GM10847 (cell line): ENCODE data around the gene GNAL.

ENCODE experiments used
- POLR2A ChIP-seq: IDR thresholded peaks from 2 replicates; pipeline ENCODE4 v1.6.1; 2011; ENCODE audit not compliant: insufficient read length; ENCODE audit errors: extremely low read depth

The GNAL gene

GRCh38 chr18:11808001-11808855 lies 119.2 kb downstream of the GNAL start:
- TF ChIP-seq POLR2A: no peak

GRCh38 chr18:11809895-11810294 lies 120.8 kb downstream of the GNAL start:
- TF ChIP-seq POLR2A: no peak

DNA sequence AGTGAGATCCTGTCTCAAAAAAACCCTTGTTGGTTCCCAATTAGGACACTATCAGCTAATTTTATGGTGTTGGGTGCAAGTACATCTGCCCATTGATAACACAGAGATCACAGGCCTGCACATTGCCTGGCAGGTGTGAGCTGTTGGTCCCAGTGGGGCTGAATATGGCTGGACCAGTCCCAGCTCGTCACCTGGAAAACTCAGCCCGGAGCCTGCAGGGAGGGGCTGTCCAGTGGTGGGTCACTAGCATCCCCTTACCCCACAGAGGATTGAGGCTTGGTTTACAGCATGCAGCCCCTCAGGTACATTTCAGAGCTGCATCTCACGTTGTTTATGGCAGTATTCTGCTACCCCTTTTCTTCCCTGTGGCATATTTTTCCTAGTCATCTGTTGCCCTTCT lies 121.3 kb downstream of the GNAL start:
- TF ChIP-seq POLR2A: no peak

GRCh38 chr18:11811009-11811408 lies 121.9 kb downstream of the GNAL start:
- TF ChIP-seq POLR2A: no peak

DNA sequence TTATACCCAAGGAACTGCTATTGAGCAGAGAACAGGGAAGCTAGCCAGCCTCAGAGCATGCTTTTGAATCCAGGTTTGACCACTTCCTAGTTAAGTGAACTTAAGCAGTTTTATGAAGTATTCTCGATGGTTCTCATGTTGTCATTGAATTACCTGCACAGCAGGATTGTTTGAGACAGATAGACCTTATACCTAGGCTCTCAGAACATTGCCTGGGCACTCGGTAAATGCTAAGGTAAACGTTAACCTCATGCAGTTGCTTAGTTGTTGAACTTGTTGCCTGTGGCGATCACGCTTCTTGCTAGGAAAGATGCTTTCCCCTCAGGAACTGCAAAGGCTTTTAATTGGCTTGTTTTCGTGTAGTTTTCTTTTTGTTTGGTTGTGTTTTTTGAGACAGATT lies 128.2 kb downstream of the GNAL start:
- TF ChIP-seq POLR2A: no peak

DNA sequence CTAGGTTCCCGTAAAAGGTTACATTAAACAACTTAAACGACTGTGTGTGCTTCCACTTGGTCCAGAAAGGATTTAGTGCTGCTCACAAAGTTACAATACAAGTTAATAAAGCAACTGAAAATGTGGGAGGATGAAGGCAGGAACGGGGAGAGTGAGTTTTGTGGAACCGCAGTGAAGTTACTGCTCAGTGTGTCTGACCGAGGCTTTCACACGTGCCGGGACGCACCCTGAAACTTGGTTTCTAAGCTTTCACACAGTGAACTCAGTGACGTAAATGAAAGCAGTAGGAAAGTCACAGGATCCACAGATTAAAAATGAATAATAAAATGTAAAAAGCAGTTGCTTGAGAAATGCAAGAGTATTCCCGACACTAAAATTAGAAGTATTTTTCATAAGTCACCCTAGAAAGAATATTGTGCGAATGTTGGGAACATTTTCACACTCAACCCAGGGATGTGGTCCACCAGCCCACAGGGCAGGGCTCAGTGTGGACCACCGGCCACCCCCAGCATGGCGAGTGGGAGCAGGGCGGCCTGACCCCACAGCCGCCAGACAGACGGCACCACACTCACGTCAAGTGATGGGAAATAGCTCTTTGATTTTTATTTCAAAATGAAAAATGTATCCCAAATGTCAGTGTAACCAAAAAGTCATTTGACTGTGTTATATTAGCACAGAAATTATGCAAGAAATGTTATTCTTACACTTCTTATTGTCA lies 129.6 kb downstream of the GNAL start:
- TF ChIP-seq POLR2A: no peak

DNA sequence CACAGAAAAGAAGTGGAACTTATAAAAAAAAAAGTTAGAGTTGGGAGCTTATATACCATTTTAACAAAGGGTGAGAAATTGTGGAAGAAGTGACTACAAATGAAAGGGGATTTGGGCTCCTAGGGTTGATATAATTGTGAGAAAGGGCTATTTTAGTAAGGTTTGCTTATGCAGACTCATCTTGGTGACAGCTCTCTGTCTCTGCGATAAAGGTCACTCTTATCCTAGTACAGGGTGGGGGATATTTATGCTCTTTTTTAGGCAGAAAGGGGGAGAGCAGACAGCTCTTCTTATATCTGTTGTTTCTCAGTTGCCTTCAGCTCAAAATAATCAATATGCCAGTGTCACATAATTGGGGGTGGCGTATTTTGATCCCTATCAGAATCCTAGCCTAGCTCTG lies 130.9 kb downstream of the GNAL start:
- TF ChIP-seq POLR2A: no peak

DNA sequence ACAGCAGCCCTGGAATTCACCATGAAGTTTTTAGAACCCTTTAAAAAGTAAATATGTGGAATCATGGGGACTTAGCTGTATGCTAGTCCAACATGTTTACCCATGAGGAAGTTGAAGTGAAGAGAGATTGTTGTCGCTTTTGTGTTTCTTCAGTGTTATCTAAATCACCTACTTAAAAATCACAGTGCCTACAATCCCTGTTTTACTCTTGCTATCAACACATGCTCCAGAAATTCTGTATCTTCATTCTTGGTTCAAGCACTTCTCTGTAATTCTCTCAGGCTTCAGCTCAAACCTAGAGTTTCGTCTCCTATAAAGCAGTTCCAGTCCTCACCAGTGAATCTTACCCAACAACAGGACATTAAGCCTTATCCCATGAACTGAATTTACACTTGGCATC lies 131.6 kb downstream of the GNAL start:
- no peak for TF ChIP-seq POLR2A

- TF ChIP-seq POLR2A: no peak
Measured at GRCh38 chr18:11821208-11821607, 132.1 kb downstream of the GNAL start.

DNA sequence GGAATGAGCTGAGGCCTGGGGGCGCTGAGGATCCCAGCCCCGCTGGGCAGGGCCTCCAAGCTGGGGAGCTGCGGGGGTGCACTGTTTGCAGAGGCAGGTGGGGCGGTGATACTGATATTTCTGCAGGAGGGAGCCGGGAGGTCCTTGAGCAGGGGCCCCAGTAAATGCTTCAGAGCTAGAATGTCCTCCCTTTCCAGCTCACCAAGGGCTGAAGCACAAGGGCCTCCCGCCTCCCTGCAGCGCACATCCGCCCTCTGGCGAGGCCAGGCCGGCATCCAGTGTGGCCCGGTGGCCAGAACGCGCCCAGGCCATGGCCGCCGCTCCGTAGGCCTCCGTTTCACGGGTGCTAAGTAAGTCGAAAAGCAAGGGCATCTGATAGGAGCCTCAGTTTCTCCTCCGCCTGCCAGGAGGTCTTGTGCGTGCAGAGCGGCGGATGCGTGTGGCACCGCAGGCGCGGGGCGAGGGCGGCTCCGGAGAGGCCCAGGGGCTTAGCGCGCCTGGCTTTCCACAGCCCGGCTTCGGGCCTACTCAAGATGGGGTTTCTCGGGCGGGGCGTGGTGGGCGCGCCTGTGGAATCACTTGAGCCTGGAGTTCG lies 132.7 kb downstream of the GNAL start:
- TF ChIP-seq POLR2A: no peak

DNA sequence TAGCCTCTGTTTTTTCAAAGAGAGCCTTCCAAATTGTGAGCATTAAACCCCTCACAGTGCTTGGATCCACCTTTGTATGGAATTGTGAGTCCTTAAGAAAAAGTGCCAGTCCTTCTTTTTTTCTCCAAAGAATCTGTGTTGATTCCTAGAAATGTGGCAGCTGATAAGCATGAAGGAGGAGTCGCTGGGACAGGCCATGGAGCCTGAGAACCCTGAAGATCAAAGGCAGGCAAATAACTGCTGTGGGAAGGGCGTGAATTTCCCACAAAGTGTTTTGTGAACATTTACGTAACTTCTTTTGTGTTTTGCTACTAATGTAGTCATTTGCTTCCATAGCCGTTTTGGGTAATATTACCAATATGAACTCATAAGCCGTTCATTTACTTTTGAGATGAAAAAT lies 134.5 kb downstream of the GNAL start:
- no peak for TF ChIP-seq POLR2A

DNA sequence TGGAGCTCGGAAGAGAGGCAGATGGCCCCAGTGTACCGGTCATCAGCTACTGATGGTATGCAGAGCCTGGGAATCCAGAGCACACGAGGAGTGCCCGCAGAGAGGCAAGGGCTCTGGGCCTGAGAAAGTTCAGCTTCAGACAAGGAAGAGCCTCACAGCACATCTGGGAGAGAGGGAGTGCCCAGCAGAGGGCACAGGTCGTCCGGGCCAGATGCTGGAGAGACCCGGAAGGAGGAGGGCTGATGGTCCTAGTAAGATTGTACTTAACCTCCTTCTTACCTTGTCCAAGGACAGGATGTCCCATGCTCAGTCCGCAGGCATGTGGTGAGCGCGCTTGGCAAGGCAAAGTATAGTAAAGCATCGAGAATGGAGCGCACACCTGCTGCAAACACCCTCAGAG lies 137.8 kb downstream of the GNAL start:
- TF ChIP-seq POLR2A: no peak

DNA sequence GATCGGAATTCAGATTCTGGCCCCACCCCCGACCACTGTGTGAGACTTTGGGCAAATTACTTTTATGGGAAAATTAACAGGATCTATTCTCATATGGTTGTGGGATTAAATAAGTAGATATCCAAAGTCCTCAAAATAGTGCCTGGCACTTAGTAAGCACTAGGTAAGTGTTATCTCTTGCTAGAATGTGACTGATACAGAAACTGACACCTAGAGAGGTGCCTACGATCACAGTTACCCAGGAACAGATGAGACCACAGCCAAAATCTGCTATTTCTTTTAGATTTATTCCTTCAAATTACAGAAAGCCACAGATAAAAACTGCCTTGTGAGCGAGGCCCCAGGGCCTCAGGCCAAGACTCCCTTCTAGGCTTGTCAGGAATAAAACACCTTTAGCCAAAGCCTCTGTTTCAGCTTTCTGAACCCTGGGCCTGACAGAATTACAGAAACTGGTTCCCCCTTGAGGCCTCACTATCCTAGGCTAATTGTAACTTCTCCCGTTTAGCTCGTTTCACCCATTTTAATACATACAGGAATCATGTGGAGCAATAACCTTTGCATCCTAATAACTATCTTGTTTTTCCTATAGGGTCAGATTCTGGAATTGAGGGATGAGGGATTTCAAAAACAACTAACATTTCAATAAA lies 139.8 kb downstream of the GNAL start:
- no peak for TF ChIP-seq POLR2A

DNA sequence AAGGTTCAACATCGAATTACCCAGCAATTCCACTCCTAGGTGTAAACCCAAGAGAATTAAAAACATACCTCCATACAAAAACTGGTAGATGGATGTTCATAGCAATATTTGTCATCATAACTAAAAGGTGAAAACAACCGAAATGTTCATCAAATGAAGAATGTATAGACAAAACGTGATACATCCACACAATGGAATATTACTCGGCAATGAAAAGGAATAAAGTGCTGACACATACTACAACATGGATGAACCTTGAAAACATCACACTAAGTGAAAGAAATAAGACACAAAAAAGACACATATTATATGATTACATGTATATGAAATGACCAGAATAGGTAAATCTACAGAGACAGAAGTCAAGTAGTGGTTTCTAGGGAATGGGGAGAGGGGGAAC lies 141.5 kb downstream of the GNAL start:
- TF ChIP-seq POLR2A: no peak

- TF ChIP-seq POLR2A: no peak
Measured at GRCh38 chr18:11831921-11832320, 142.9 kb downstream of the GNAL start.

DNA sequence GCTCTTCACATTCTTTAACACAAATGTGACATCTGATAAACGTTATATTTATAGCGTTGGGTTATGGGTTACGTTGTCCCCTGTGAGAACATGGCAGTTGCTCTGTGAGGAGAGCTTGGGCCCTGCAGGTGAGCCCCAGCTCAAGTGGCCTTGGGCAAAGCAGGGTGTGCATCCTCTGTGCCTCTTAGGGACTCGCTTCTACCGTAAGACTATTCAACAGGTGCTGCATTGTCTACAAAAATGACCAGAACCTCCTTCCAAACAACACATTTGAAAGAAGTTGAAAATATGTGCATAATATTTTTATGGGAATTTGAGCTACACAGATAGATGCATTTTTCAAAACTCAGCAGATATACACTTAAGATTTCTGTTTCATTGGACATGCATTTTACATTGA lies 145.7 kb downstream of the GNAL start:
- TF ChIP-seq POLR2A: no peak
